ENCODE results near the gene ABL2.

DNA sequence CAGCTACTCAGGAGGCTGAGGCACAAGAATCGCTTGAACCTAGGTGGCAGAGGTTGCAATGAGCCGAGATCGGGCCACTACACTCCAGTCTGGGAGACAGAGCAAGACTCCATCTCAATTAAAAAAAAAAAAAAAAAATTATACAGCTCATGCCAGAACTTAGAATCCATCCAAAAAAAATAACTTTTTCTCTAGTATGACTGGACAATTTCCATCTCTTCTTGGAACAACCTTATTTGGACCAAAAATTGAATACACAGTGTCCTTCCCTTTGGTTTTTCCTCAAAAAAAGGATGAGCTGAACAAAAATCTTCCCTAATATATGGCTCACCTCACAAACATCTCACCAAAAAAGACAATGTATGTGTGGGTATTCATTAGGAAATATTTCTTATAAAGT, 73.9 kb downstream of the ABL2 start:
- TF ChIP-seq, protein P1, sequence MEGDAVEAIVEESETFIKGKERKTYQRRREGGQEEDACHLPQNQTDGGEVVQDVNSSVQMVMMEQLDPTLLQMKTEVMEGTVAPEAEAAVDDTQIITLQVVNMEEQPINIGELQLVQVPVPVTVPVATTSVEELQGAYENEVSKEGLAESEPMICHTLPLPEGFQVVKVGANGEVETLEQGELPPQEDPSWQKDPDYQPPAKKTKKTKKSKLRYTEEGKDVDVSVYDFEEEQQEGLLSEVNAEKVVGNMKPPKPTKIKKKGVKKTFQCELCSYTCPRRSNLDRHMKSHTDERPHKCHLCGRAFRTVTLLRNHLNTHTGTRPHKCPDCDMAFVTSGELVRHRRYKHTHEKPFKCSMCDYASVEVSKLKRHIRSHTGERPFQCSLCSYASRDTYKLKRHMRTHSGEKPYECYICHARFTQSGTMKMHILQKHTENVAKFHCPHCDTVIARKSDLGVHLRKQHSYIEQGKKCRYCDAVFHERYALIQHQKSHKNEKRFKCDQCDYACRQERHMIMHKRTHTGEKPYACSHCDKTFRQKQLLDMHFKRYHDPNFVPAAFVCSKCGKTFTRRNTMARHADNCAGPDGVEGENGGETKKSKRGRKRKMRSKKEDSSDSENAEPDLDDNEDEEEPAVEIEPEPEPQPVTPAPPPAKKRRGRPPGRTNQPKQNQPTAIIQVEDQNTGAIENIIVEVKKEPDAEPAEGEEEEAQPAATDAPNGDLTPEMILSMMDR (conservative IDR thresholded peaks at IDR 0.05 in 1 of 2, IDR thresholded peaks at IDR 0.05 in 1 of 2; ENCODE audit: extremely low read depth in 1 of 2, insufficient read depth in 1 of 2, low read depth in 1 of 2, low read length in 2 of 2) = no peak
- TF ChIP-seq EZH2 (IDR thresholded peaks at IDR 0.05; ENCODE audit: borderline replicate concordance, low read length) = no peak

All from mammary epithelial cell (primary cell).